ENCODE measurements around the gene MAD1L1.

- no peak for TF ChIP-seq CTCF (IDR thresholded peaks at IDR 0.05; ENCODE audit: low read depth, low read length, missing input control)
- TF ChIP-seq, protein P1, sequence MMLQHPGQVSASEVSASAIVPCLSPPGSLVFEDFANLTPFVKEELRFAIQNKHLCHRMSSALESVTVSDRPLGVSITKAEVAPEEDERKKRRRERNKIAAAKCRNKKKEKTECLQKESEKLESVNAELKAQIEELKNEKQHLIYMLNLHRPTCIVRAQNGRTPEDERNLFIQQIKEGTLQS (IDR thresholded peaks at IDR 0.05) = no peak
- no peak for TF ChIP-seq JUND (IDR thresholded peaks at IDR 0.05)
- TF ChIP-seq, protein P2, sequence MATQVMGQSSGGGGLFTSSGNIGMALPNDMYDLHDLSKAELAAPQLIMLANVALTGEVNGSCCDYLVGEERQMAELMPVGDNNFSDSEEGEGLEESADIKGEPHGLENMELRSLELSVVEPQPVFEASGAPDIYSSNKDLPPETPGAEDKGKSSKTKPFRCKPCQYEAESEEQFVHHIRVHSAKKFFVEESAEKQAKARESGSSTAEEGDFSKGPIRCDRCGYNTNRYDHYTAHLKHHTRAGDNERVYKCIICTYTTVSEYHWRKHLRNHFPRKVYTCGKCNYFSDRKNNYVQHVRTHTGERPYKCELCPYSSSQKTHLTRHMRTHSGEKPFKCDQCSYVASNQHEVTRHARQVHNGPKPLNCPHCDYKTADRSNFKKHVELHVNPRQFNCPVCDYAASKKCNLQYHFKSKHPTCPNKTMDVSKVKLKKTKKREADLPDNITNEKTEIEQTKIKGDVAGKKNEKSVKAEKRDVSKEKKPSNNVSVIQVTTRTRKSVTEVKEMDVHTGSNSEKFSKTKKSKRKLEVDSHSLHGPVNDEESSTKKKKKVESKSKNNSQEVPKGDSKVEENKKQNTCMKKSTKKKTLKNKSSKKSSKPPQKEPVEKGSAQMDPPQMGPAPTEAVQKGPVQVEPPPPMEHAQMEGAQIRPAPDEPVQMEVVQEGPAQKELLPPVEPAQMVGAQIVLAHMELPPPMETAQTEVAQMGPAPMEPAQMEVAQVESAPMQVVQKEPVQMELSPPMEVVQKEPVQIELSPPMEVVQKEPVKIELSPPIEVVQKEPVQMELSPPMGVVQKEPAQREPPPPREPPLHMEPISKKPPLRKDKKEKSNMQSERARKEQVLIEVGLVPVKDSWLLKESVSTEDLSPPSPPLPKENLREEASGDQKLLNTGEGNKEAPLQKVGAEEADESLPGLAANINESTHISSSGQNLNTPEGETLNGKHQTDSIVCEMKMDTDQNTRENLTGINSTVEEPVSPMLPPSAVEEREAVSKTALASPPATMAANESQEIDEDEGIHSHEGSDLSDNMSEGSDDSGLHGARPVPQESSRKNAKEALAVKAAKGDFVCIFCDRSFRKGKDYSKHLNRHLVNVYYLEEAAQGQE (IDR thresholded peaks at IDR 0.05) = no peak
- TF ChIP-seq YY1 (IDR thresholded peaks at IDR 0.05) = no peak
- TF ChIP-seq, protein P3, sequence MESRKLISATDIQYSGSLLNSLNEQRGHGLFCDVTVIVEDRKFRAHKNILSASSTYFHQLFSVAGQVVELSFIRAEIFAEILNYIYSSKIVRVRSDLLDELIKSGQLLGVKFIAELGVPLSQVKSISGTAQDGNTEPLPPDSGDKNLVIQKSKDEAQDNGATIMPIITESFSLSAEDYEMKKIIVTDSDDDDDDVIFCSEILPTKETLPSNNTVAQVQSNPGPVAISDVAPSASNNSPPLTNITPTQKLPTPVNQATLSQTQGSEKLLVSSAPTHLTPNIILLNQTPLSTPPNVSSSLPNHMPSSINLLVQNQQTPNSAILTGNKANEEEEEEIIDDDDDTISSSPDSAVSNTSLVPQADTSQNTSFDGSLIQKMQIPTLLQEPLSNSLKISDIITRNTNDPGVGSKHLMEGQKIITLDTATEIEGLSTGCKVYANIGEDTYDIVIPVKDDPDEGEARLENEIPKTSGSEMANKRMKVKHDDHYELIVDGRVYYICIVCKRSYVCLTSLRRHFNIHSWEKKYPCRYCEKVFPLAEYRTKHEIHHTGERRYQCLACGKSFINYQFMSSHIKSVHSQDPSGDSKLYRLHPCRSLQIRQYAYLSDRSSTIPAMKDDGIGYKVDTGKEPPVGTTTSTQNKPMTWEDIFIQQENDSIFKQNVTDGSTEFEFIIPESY (IDR thresholded peaks at IDR 0.05) = no peak
- no peak for TF ChIP-seq TAF1 (conservative IDR thresholded peaks at IDR 0.05)
- no peak for TF ChIP-seq GABPA (IDR thresholded peaks at IDR 0.05 in 1 of 2, conservative IDR thresholded peaks at IDR 0.05 in 1 of 2)
These were observed 384.6 kb downstream of the MAD1L1 start for GRCh38 chr7:1848013-1848640.
